NAMALWA (cell line): Measurements from ENCODE around the gene CHST10.

Source experiments
- DNase-seq: peaks from one replicate; pipeline ENCODE4 v3.0.0-alpha.2; 2015; ENCODE audit warnings: low spot score

CHST10 gene

GRCh38 chr2:100416935-100417710 is at the start of gene CHST10:
TSS of gene CHST10 (minus strand) at chr2:100417668. CDS start at chr2:100406675, 10,993 bp downstream.
- DNase-seq, result peak; percentile 72

- DNase-seq, result no peak
These were observed 43.5 kb upstream of the CHST10 start for GRCh38 chr2:100460904-100461530.

- DNase-seq, result peak; percentile 16
These were observed 38.9 kb upstream of the CHST10 start for GRCh38 chr2:100456357-100456756.

- no peak for DNase-seq
These were observed 36.4 kb upstream of the CHST10 start for GRCh38 chr2:100453853-100454252.

- DNase-seq, result no peak
These were observed 34.3 kb upstream of the CHST10 start for GRCh38 chr2:100451734-100452133.

GRCh38 chr2:100451092-100451491 is 33.6 kb upstream of the CHST10 start:
- DNase-seq, result no peak

GRCh38 chr2:100446696-100447095 is 29.2 kb upstream of the CHST10 start:
- no peak for DNase-seq

- no peak for DNase-seq
These were observed 20.3 kb upstream of the CHST10 start for GRCh38 chr2:100437751-100438150.

- DNase-seq, result no peak
These were observed 12.3 kb upstream of the CHST10 start for GRCh38 chr2:100429726-100430125.

- DNase-seq, result peak; percentile 76
These were observed 10.3 kb upstream of the CHST10 start for GRCh38 chr2:100427627-100428258.

GRCh38 chr2:100427111-100427510 is 9.6 kb upstream of the CHST10 start:
- no peak for DNase-seq

GRCh38 chr2:100426384-100426720 is 8.9 kb upstream of the CHST10 start:
- DNase-seq, result no peak

- DNase-seq, result no peak
These were observed 8.3 kb upstream of the CHST10 start for GRCh38 chr2:100425573-100426383.

GRCh38 chr2:100425107-100425506 is 7.6 kb upstream of the CHST10 start:
- DNase-seq, result no peak

GRCh38 chr2:100424277-100424875 is 6.9 kb upstream of the CHST10 start:
- DNase-seq, result no peak

- DNase-seq, result no peak
These were observed 6.2 kb upstream of the CHST10 start for GRCh38 chr2:100423631-100424030.

- peak; percentile 17 for DNase-seq
These were observed 5.0 kb upstream of the CHST10 start for GRCh38 chr2:100422320-100423055.

- no peak for DNase-seq
These were observed 2.4 kb upstream of the CHST10 start for GRCh38 chr2:100419915-100420314.

- DNase-seq, result peak; percentile 13
These were observed 1.0 kb upstream of the CHST10 start for GRCh38 chr2:100418406-100418962.

- no peak for DNase-seq
These were observed 250 bp upstream of the CHST10 start for GRCh38 chr2:100417711-100418124.

GRCh38 chr2:100416397-100416934 is 1.0 kb downstream of the CHST10 start:
- peak; percentile 23 for DNase-seq
